Measurements from ENCODE around the gene ZNF616. TPM values are rescaled to one million over a fixed set of nuclear protein-coding genes. Genes with fewer than 3 reads are reported as not detected.

The ZNF616 gene
- total RNA-seq, 1 donor from 2014 or later: 10.0 TPM

DNA sequence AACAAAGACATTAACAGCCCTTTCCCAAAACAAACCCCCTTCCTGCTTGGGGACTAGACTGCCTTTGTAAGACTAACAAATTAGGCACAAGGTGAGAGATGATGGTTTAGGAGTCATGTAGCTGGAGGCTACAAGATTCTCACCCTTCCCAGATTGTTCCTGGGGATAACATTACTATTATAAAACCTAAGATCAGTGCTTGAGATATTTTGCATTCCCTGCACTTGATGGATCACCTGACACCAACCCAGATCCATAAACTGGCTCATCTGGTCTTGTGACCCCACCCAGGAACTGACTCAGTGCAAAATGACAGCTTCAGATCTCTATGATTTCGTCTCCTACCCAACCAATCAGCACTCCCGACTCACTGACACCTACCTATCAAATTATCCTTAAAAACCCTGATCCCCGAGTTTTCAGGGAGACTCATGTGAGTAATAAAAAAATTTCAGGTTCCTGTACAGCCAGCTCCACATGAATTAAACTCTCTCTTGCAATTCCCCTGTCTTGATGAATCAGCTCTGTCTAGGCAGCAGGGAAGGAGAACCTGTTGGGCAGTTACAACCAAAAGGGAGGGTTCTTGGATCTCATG is 2.4 kb upstream of the ZNF616 start:
- no peak overlapping the region for H3K4me3 ChIP-seq (ENCODE audit: low read depth, low read length)
- no peaks in the 10 kb centered on the region for H3K36me3 ChIP-seq (ENCODE audit: control insufficient read depth, insufficient read depth, low read length)
- TF ChIP-seq, protein P1, sequence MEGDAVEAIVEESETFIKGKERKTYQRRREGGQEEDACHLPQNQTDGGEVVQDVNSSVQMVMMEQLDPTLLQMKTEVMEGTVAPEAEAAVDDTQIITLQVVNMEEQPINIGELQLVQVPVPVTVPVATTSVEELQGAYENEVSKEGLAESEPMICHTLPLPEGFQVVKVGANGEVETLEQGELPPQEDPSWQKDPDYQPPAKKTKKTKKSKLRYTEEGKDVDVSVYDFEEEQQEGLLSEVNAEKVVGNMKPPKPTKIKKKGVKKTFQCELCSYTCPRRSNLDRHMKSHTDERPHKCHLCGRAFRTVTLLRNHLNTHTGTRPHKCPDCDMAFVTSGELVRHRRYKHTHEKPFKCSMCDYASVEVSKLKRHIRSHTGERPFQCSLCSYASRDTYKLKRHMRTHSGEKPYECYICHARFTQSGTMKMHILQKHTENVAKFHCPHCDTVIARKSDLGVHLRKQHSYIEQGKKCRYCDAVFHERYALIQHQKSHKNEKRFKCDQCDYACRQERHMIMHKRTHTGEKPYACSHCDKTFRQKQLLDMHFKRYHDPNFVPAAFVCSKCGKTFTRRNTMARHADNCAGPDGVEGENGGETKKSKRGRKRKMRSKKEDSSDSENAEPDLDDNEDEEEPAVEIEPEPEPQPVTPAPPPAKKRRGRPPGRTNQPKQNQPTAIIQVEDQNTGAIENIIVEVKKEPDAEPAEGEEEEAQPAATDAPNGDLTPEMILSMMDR (IDR thresholded peaks at IDR 0.05; ENCODE audit: insufficient read depth, low read length, severe bottlenecking): no peak
- H3K27me3 ChIP-seq (ENCODE audit: control insufficient read depth, insufficient read depth, low read length): no peaks in the 10 kb centered on the region
- DNase-seq (ENCODE audit: low read depth) (peak; percentile 82), FAIRE-seq (no peak)

DNA sequence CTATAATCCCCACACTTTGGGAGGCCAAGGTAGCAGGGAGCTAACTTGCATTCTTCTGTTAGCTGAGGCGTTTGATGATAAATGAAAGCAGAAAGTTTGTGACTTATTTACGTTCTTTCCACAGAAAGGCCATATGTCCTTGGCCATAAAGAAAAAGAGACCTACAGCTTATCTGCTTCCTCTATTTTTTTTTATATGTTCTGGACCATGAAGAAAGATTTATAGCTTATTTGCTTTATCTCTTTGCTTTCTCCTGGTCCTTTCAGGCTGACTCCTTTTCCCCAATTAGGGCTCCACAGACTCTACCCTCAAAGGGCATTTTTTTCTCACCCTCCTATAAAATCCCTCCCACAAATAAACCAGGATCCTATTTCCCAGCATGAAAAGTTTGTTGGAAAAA is 1.5 kb upstream of the ZNF616 start:
- Histone ChIP-seq H3K4me3 (ENCODE audit: low read depth, low read length) (no peak overlapping the region), H3K36me3 (ENCODE audit: control insufficient read depth, insufficient read depth, low read length) (no peaks in the 10 kb centered on the region), H3K27me3 (ENCODE audit: control insufficient read depth, insufficient read depth, low read length) (no peaks in the 10 kb centered on the region)
- DNase-seq (ENCODE audit: low read depth): no peak
- TF ChIP-seq, protein P1 (IDR thresholded peaks at IDR 0.05; ENCODE audit: insufficient read depth, low read length, severe bottlenecking): no peak
- FAIRE-seq: no peak

DNA sequence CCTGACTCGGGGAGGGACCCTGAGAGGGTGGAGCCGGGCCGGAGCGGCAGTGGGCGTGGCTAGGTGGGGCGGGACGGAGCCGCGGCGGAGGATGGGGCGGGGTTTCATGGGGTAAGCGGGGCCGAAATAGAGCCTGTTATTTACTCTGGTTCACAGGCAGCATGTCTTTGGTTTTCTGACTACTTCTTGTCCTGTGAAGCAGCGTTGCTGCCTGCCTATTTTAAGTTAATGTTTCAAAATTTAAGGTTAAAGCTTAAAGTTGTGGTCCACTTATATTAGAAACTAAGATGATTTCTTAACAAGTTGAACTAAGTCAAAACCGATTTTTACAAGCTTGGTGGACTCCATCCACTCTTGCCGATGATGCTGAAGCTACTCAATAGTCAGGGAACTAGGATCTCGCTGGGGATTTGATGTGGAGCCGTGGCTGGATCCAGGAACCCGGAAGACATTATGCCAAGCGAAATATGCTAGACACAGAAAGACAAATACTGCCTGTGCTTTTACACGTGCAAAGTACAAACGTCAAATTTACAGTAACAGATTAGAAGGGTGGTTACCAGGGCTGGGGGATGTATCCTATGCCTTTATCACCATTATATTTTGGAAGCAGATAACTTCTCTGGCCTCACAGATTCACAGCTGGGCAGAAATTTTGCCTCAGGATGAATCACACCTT is 433 bp upstream of the ZNF616 start:
- H3K36me3 ChIP-seq (ENCODE audit: control insufficient read depth, insufficient read depth, low read length): no peaks in the 10 kb centered on the region
- no peak for DNase-seq (ENCODE audit: low read depth)
- no peaks in the 10 kb centered on the region for H3K27me3 ChIP-seq (ENCODE audit: control insufficient read depth, insufficient read depth, low read length)
- no peak for FAIRE-seq
- peak overlapping the region; percentile 96 for H3K4me3 ChIP-seq (ENCODE audit: low read depth, low read length)
- TF ChIP-seq, protein P1 (IDR thresholded peaks at IDR 0.05; ENCODE audit: insufficient read depth, low read length, severe bottlenecking): no peak

DNA sequence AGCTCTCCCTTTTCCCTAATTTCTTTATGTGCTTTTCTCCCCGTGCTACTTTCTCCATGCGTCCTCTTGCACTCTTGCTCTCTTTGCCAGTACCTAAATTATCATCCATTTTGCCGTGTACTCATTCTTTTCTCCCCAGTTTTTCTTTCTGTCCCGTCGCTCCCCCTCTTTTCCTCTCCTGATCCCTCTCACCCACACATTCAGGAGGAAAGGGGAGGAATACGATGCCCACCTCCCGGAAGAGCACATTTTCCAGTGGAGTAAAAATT is 821 bp downstream of the ZNF616 start:
- DNase-seq (ENCODE audit: low read depth): no peak
- Histone ChIP-seq H3K36me3 (ENCODE audit: control insufficient read depth, insufficient read depth, low read length) (no peaks in the 10 kb centered on the region), H3K4me3 (ENCODE audit: low read depth, low read length) (peak overlapping the region; percentile 96), H3K27me3 (ENCODE audit: control insufficient read depth, insufficient read depth, low read length) (no peaks in the 10 kb centered on the region)
- FAIRE-seq: no peak
- TF ChIP-seq, protein P1 (IDR thresholded peaks at IDR 0.05; ENCODE audit: insufficient read depth, low read length, severe bottlenecking): no peak

DNA sequence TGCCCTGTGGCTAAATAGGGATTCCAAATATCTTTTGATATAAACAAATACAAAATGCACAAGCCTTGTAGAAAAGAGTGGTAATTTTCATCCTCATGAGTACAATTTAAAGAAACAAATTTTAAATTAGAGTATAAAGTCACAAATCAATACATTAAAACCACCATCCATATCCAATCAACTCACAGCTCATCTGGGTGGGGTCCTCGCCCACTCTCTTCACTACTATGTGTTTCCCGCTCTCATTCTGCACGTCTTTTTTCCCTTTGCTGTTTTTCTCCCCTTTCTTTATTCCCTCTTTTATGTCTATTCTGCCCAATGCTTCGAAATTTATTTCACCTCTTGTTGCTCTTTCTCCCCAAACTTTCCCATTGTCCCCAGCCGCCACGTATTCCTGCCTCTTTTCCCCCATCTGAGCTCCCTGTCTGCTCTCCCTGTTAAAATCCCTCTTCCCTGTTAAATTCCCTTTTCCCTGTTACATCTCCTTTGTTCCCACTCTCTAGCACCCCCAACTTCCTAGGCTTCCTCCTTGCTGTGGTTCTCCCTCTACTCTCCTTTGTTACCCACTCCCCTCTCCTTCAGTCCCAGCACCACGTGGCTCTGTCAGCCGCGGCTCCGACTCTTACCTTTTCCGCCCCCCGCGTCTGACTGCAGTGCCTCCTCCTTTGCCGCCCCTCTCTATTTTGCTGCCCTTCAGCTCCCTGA is 1.3 kb downstream of the ZNF616 start:
- TF ChIP-seq, protein P1 (IDR thresholded peaks at IDR 0.05; ENCODE audit: insufficient read depth, low read length, severe bottlenecking): no peak
- H3K4me3 ChIP-seq (ENCODE audit: low read depth, low read length): peak overlapping the region; percentile 96
- no peaks in the 10 kb centered on the region for H3K27me3 ChIP-seq (ENCODE audit: control insufficient read depth, insufficient read depth, low read length)
- no peaks in the 10 kb centered on the region for H3K36me3 ChIP-seq (ENCODE audit: control insufficient read depth, insufficient read depth, low read length)
- FAIRE-seq (no peak), DNase-seq (ENCODE audit: low read depth) (peak; percentile 5)
